AG09309 (cell line): ENCODE data around the gene RGS16.
A peak's percentile ranks its signal among the peaks of the same experiment; 100 is the strongest.

Experiments used
- DNase-seq: peaks from one replicate; pipeline ENCODE4 v3.0.0-alpha.2; 2010; ENCODE audit warnings: low read depth
- H3K4me3 ChIP-seq: 2 replicates; pipeline ENCODE4 v1.5.1; 2011; ENCODE audit warnings: mild to moderate bottlenecking, low read depth, low read length, moderate library complexity; ENCODE audit not compliant: control insufficient read depth
- TF ChIP-seq, protein P1 (sequence below): IDR thresholded peaks from 2 replicates; pipeline ENCODE4 v1.5.1; 2011; ENCODE audit warnings: mild to moderate bottlenecking, low read depth, low read length, inconsistent platforms; ENCODE audit not compliant: insufficient read depth, control insufficient read depth; ENCODE audit errors: missing control alignments

Gene RGS16

DNA sequence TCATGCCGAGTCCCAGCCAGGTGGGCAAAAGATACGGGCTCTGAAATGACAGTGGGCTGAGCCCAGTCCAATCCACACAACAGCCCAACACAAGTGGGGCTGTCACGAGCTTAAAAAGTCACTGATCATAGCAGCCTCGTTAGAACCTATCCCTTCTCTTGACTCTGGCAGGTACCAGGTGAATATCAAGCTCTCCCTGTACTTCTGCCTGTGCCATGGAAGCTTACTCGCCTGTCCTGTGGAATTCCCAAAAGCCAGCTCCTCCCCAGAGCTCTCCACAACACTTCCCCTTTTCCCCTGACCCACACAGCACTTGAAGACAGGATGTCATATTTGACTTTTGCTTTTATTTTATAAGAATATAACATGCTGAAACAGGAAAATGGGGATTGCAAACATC is 5.9 kb downstream of the RGS16 start:
- no peak for DNase-seq
- TF ChIP-seq, protein P1, sequence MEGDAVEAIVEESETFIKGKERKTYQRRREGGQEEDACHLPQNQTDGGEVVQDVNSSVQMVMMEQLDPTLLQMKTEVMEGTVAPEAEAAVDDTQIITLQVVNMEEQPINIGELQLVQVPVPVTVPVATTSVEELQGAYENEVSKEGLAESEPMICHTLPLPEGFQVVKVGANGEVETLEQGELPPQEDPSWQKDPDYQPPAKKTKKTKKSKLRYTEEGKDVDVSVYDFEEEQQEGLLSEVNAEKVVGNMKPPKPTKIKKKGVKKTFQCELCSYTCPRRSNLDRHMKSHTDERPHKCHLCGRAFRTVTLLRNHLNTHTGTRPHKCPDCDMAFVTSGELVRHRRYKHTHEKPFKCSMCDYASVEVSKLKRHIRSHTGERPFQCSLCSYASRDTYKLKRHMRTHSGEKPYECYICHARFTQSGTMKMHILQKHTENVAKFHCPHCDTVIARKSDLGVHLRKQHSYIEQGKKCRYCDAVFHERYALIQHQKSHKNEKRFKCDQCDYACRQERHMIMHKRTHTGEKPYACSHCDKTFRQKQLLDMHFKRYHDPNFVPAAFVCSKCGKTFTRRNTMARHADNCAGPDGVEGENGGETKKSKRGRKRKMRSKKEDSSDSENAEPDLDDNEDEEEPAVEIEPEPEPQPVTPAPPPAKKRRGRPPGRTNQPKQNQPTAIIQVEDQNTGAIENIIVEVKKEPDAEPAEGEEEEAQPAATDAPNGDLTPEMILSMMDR = no peak
- H3K4me3 ChIP-seq = no peak overlapping the region

DNA sequence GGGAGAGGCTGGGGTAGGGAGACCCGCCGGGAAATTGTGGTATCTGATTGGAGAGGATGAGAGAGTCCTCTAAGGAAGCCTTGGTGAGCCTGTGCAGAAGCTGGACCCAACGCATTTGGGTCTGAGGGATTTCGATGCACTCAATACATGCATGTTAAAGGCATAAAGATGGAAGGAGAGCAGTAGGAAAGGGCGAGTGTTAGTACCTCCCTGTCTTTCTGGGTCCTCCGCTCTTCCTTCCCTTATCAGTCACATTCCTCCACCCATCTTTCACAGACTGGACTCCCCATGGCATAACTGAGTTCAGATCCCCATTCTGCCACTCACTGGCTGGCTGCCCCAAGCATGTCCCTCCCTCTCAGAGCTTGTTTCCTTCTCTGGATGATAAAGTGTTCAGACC is 7.3 kb downstream of the RGS16 start:
- no peak overlapping the region for H3K4me3 ChIP-seq
- TF ChIP-seq, protein P1 = no peak
- no peak for DNase-seq

DNA sequence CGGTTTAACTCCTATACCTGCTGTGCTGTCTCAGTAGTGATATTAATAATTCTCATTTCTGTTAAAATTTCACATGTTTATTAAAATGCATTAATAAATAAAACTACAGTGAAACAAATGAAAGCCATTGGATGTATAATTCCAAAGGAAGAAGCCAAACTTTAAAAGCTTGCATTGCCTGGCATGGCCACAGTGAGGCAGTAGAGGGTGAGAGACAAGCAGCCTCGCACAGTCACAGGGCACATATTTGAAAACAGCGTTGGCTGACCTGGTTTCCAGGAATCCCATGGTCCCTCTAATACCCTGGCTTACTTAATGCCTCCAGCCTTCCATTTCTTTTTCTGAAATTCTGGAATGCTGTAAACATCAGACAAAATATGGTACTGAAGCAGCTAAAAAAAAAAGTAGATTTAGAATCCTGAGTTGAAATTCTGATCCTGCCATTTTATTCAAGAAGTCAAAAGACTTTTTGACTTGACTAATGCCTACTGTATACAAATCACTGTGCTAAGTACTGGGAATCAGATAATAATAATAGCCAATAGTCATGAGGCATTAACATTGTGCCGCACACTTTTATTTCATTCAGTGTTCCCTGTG is 8.4 kb downstream of the RGS16 start:
- DNase-seq = no peak
- TF ChIP-seq, protein P1 = peak; percentile 77
- no peak overlapping the region for H3K4me3 ChIP-seq

DNA sequence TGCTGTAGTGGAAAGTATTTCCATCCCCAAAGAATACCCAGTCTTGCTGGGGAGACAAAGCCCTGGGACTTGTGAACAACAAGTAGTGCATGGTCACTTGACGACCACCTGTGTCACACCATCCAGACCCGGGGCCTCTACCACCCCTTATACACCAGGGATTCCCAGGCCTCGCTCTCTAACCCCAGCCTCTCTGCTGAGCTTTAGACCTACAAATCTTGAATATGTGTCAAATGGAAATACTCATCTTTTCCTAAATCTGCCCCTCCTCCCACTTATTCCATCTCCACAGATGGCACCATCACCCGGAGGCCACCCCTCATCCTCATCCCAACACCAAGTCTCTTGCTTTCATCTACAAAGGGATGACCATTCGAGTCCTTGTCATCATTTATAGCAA is 14.3 kb downstream of the RGS16 start:
- TF ChIP-seq, protein P1 = no peak
- H3K4me3 ChIP-seq = no peak overlapping the region
- DNase-seq = no peak

DNA sequence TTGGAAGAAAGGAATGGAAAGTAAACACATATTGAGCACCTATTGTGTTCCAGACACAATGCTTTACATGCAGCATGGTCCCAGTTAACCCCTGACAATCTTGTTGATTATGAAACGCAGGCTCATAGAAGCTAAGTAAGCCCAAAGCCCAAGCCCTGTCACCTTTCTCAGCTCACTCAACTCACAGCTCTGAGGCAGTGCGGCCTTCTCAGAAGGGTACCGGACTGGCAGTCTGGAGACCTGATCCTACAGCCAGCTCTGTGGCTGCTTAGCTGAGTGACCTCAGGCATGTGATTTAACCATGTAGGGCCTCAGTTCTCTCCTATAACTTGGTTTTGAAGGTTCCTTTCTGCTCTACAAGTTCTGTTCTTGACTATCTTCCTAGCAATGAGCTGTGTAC is 14.7 kb downstream of the RGS16 start:
- TF ChIP-seq, protein P1 = no peak
- H3K4me3 ChIP-seq = no peak overlapping the region
- no peak for DNase-seq

DNA sequence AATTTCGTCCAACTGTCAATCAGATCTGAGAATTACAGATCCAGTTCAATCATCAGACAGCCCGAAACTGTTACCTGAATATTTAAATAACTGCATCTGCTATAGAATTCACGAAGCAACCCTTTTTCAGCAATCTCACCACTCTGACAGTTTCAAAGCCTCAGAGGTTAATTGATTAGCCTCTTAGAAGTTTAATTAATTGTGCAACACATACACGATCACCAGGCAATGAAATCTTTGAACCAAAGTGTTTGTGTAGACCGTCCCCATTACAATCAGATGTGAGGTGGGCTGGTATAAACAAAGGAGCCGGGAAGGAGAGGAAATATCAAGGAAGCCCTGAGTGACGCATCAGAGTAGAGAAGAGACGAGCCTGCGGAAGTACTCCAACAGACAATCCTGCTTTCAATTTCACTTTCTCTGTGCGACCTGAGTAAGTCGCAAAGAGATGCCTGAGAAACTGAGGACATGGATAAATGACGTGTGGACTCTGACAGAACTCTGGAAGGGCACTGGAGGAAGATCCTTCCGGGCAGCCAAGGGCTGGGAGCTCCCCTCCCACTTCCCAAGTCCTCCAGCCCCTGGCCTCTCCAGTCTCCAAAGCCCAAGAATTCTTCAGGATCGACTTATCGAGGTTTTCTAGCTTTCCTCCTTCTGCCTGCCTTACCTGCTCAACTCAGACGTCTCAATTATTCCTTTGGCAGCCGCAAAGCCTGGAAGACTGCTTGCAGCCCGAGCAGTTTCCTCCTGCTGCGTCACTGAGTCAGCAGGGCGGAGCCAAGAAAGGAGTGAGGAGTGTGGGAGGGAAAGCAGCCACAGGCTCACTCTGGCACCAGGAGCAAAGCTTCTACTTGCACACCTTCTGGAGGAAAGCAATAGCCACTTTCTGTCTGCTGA is 15.4 kb downstream of the RGS16 start, which contains the start of gene RNASEL:
Gene RNASEL, minus strand, starts transcription at position 757 of the 897 bp plus-strand sequence. CDS start 2,450 bp downstream, outside the sequence.
- no peak for DNase-seq
- TF ChIP-seq, protein P1 = no peak
- H3K4me3 ChIP-seq = peak within 1 kb of the TSS; percentile 88
